Transverse colon (tissue), 1 donor: ENCODE results near the gene LRRC7.

Experiments used
- EP300 ChIP-seq: sonication (generic); formaldehyde crosslinking; IDR thresholded peaks from one replicate; pipeline ENCODE4 v1.6.1; 2017; ENCODE audit warnings: antibody characterized with exemption, low read depth
- POLR2A ChIP-seq: fragments of 450-650 bp; IDR thresholded peaks from one replicate; pipeline ENCODE4 v1.6.1; 2016; ENCODE audit warnings: antibody characterized with exemption, mild to moderate bottlenecking, moderate library complexity

DNA sequence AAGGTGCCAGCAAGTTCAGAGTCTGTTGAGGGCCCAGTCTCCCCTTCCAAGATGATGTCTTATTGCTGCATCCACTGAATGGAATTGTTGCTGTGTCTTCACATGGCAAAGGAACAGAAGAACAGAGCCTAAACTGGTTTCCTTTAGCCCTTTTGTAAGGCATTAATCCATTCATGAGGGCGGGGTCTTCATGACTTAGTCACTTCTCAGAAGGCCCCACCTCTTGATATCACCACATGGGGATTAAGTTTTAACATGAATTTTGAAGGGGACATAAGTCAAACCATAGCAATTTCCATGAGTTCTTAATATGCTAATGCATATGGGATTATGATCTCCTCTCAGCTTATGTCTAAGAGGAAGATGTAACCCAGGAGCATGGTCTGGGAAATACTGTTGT lies 182.9 kb downstream of the LRRC7 start:
- TF ChIP-seq EP300 (no peak), POLR2A (no peak)
